ENCODE results near the gene CAST.
"Not testable (repeated sequence)": the region's sequence is repeated elsewhere in the genome, so short reads cannot be mapped to it uniquely, and the experiment has no call there.

CAST gene, protein sequence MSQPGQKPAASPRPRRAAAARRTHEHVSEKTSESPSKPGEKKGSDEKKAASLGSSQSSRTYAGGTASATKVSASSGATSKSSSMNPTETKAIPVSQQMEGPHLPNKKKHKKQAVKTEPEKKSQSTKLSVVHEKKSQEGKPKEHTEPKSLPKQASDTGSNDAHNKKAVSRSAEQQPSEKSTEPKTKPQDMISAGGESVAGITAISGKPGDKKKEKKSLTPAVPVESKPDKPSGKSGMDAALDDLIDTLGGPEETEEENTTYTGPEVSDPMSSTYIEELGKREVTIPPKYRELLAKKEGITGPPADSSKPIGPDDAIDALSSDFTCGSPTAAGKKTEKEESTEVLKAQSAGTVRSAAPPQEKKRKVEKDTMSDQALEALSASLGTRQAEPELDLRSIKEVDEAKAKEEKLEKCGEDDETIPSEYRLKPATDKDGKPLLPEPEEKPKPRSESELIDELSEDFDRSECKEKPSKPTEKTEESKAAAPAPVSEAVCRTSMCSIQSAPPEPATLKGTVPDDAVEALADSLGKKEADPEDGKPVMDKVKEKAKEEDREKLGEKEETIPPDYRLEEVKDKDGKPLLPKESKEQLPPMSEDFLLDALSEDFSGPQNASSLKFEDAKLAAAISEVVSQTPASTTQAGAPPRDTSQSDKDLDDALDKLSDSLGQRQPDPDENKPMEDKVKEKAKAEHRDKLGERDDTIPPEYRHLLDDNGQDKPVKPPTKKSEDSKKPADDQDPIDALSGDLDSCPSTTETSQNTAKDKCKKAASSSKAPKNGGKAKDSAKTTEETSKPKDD

DNA sequence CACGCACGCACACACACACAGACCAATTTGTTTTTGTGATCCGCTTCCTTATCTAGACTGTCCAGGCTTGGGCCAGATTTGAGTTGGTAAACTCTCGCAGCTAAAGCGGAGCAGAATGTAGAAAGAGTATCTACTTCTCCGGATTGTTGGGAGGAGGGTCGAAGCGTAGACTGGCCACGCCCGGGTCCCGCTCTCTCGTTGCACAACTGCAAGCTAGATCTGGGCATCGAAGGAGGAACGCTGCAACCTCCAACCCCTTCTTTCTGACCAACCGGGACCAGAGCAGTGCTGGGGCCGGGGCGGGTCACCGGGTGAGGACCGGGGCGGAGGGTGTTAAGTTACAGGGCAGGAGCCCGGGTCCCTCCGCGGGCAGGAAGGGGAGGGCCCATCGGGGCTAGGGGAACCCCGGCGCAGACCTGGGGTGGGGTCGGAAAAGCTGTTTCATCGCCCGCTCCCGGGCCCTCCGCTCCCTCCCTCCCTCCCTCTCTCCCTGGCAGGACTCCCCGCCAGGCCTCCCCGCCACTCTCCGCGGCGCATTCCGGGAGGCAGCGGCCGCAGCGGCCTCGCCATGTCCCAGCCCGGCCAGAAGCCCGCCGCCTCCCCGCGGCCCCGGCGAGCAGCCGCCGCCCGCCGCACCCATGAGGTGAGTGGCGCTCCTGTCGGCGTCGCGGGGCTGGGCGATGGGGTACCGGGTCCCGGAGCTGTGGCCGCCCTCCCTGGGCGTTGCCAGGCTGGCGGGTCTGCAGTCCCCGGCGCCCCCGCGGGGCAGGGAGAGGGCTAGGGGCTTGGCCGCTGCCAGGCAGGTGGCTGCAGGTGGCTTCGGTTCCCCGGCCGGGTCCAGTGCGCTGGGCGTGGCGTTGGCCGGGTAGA lies at the start of gene CAST:
TSS of gene CAST (plus strand) at position 522 of the 870 bp plus-strand sequence. CDS start at position 569, 47 bp downstream.
- TF ChIP-seq, protein P1, sequence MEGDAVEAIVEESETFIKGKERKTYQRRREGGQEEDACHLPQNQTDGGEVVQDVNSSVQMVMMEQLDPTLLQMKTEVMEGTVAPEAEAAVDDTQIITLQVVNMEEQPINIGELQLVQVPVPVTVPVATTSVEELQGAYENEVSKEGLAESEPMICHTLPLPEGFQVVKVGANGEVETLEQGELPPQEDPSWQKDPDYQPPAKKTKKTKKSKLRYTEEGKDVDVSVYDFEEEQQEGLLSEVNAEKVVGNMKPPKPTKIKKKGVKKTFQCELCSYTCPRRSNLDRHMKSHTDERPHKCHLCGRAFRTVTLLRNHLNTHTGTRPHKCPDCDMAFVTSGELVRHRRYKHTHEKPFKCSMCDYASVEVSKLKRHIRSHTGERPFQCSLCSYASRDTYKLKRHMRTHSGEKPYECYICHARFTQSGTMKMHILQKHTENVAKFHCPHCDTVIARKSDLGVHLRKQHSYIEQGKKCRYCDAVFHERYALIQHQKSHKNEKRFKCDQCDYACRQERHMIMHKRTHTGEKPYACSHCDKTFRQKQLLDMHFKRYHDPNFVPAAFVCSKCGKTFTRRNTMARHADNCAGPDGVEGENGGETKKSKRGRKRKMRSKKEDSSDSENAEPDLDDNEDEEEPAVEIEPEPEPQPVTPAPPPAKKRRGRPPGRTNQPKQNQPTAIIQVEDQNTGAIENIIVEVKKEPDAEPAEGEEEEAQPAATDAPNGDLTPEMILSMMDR (conservative IDR thresholded peaks at IDR 0.05): peak; percentile 23
- peak within 1 kb of the TSS; percentile 93 for H3K27ac ChIP-seq

DNA sequence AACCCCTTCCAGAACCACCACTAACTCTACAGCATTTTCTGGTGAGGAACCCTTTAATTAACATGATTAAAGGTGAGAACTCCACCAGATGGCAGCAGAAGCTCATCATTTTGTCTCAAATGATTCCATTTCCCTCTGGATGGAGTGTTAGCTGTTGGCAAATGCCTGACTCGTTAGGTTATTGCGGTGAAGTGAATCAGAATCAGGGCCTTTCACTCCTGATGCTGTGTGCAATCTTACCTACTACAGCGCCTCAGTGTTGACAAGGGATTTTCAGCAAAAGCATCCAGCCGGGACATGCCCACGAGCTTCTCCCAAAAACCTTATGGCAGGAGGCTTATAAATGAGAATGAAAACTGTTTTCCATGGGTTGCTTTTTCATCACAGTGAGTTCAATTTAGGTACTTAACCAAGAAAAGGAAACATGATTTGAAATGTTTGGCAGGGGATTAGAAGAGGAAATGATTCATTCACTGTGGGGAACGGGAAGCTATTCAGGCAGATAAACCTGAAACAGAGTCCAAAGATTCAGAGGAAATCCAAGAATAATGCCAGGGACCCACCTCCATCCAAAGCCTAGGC lies 48.0 kb upstream of the CAST start:
- TF ChIP-seq, protein P1 (conservative IDR thresholded peaks at IDR 0.05): peak; percentile 77

DNA sequence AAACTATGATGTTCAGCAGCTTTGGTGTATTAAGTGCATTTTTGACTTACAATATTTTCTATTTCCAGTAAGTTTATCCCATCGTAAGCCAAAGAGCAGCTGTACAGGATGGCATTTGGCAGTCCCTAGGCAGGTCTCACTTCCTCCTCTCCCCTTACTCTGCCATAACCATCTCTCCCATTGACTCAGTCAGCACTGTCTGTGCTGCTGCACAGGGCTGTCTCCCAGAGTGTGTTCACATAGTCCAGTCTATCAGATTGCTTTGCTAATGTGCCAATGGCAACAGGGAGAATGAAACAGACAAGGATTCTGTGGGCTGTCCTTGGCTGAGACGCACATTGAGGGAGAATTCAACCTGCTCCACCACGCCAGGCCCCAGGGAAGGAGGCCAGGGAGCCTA lies 47.0 kb upstream of the CAST start:
- TF ChIP-seq, protein P1 (conservative IDR thresholded peaks at IDR 0.05): no peak
- peak overlapping the region; percentile 70 for H3K27ac ChIP-seq

More for the DNA sequence above, 48.0 kb upstream of the CAST start:
- peak overlapping the region; percentile 70 for H3K27ac ChIP-seq

DNA sequence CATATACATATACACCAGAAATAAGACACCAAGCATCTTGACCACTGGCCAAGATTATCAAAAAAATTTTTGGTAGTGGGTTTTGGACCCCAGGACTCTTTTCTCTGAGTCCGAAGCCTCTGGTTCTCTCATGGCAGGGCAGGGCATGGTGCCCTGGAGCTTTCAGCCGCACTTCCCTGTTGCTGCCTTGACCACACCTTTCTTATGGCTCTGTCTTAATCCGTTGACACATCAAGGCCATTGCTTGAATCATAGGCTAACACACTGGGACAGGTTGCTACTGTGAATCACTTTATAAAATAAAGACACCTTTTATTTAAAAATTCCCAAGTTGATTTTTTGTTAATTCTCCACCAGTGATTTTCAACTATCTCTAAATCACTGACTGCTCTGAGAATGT lies 45.4 kb upstream of the CAST start:
- H3K27ac ChIP-seq: no peak overlapping the region
- TF ChIP-seq, protein P1 (conservative IDR thresholded peaks at IDR 0.05): no peak

DNA sequence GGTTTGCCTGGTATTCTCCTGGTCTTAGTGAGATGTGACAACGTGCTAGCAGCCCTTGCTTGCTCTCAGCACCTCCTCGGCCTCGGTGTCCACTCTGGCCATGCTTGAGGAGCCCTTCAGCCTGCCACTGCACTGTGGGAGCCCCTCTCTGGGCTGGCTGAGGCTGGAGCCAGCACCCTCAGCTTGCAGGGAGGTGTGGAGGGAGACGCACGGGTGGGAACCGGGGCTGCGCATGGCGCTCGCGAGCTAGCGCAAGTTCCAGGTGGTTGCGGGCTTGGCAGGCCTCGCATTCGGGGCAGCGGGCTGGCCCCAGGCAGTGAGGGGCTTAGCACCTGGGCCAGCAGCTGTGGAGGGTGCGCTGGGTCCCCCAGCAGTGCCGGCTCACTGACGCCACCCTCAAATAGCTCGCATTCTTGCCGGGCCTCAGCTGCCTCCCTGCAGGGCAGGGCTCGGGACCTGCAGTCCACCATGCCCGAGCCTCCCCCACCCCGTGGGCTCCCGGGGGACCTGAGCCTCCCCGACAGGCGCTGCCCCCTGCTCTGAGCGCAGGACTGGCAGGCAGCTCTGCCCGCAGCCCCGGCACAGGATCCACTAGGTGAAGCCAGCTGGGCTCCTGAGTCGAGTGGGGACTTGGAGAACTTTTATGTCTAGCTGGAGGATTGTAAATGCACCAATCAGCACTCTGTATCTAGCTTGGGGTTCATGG lies 43.7 kb upstream of the CAST start:
- not testable (repeated sequence) for H3K27ac ChIP-seq

DNA sequence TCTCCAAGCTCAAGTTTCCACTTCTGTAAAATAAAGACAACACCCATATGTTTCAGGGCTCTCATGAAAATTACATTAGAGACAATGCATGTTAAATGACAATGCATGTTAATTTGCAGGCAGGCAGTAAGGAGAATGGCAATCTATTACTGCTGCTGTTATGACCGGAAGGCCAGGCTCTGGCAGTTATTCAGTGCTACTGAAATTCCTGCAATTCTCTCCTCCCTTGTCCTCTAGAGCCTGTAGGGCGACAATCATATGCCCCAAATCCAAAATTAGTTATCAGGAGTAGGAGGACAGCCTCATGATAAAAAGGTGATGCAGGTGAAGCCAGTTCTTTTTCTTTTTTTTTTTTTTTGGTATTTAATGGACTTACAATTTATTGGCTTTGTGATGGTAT lies 42.2 kb upstream of the CAST start:
- H3K27ac ChIP-seq: no peak overlapping the region
- TF ChIP-seq, protein P1 (conservative IDR thresholded peaks at IDR 0.05): no peak

DNA sequence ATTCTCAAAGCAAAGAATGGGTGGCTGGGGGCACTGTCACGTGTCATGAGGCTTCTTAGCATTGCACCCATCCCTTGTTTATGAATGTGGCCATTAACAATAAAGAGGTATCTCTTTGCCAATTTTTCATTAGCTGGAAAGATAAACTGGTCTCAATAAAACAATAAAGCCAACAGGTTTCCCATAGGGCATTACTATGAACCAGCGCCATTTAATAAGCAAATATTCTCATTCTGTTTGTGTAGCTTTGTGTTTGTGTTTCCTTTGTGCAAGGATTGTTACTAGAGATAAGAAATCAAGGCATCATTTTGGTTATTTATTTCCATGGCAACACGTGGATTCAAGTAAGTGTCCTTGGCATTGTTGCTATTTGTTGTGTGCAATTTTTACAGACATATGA lies 37.6 kb upstream of the CAST start:
- peak overlapping the region; percentile 82 for H3K27ac ChIP-seq
- TF ChIP-seq, protein P1 (conservative IDR thresholded peaks at IDR 0.05): no peak

Measured in VCaP (cell line).